ENCODE data around the gene AP3B2.

GRCh38 chr15:82647045-82647834 is 62.4 kb downstream of the AP3B2 start, which contains the start of gene CPEB1:
- no peak for TF ChIP-seq NR2F2 (IDR thresholded peaks at IDR 0.05)
- no peak for TF ChIP-seq MAX (IDR thresholded peaks at IDR 0.05)
- no peak for TF ChIP-seq RAD21 (IDR thresholded peaks at IDR 0.05)
- no peak for TF ChIP-seq CTCF (IDR thresholded peaks at IDR 0.05; ENCODE audit: low read depth, low read length, missing input control)
- no peak for TF ChIP-seq JUND (IDR thresholded peaks at IDR 0.05)

Data from liver (tissue), 3 donors.